Measurements from ENCODE around the gene GJE1. TPM values are rescaled to one million over a fixed set of nuclear protein-coding genes. Genes with fewer than 3 reads are reported as not detected.
"Not testable (repeated sequence)": the region's sequence is repeated elsewhere in the genome, so short reads cannot be mapped to it uniquely, and the experiment has no call there.

GJE1 gene
- total and polyA plus RNA-seq, 4 donors, result not detected

- no peak for TF ChIP-seq CTCF (IDR thresholded peaks at IDR 0.05; ENCODE audit: control extremely low read depth, extremely low read depth)
- 73 to 82% methylated on average over 3 of the region's 3 CpGs for WGBS, 2 donors
- ATAC-seq (ENCODE audit: insufficient read depth, low FRiP score) (no peak), DNase-seq (no peak)
- Histone ChIP-seq H3K9me3 (ENCODE audit: control insufficient read depth in 4 of 4, insufficient read depth in 3 of 4, low read length in 3 of 4) (no peaks in the 10 kb centered on the region), H3K27me3 (ENCODE audit: control insufficient read depth in 3 of 3, insufficient read depth in 3 of 3, low read length in 2 of 3) (no peaks in the 10 kb centered on the region), H3K4me1 (ENCODE audit: control insufficient read depth in 5 of 5, insufficient read depth in 5 of 5, low read length in 5 of 5) (no peaks in the 10 kb centered on the region), H3K4me3 (no peak overlapping the region), H3K9ac (ENCODE audit: insufficient read depth in 1 of 2, low read length in 2 of 2) (no peak overlapping the region), H3K36me3 (ENCODE audit: control insufficient read depth in 4 of 4, insufficient read depth in 4 of 4, low read length in 4 of 4) (no peaks in the 10 kb centered on the region), H3K27ac (ENCODE audit: low read depth in 1 of 2, low read length in 1 of 2) (no peak overlapping the region)
Measured at GRCh38 chr6:142121342-142121741, 11.4 kb upstream of the GJE1 start.

- Histone ChIP-seq H3K4me1 (ENCODE audit: control insufficient read depth in 5 of 5, insufficient read depth in 5 of 5, low read length in 5 of 5) (no peaks in the 10 kb centered on the region), H3K27me3 (ENCODE audit: control insufficient read depth in 3 of 3, insufficient read depth in 3 of 3, low read length in 2 of 3) (peaks cover 0 to 3% (median 0%) of the 10 kb centered on the region in 3 donors), H3K4me3 (no peak overlapping the region), H3K9me3 (ENCODE audit: control insufficient read depth in 4 of 4, insufficient read depth in 3 of 4, low read length in 3 of 4) (peaks cover 0 to 6% (median 1%) of the 10 kb centered on the region in 4 donors), H3K9ac (ENCODE audit: insufficient read depth in 1 of 2, low read length in 2 of 2) (no peak overlapping the region), H3K36me3 (ENCODE audit: control insufficient read depth in 4 of 4, insufficient read depth in 4 of 4, low read length in 4 of 4) (no peaks in the 10 kb centered on the region), H3K27ac (ENCODE audit: low read depth in 1 of 2, low read length in 1 of 2) (no peak overlapping the region)
- no peak for TF ChIP-seq CTCF (IDR thresholded peaks at IDR 0.05; ENCODE audit: control extremely low read depth, extremely low read depth)
- ATAC-seq (ENCODE audit: insufficient read depth, low FRiP score), result no peak
- 84 to 100% methylated on average over 1 of the region's 1 CpG for WGBS, 2 donors
- no peak for DNase-seq
Measured at GRCh38 chr6:142130814-142131213, 1.9 kb upstream of the GJE1 start.

- WGBS, 2 donors, result 48 to 50% methylated on average over 2 of the region's 2 CpGs
- ATAC-seq (ENCODE audit: insufficient read depth, low FRiP score) (no peak), DNase-seq (no peak)
- no peak overlapping the region for H3K27ac ChIP-seq (ENCODE audit: low read depth in 1 of 2, low read length in 1 of 2)
- no peak overlapping the region for H3K9ac ChIP-seq (ENCODE audit: insufficient read depth in 1 of 2, low read length in 2 of 2)
- no peak for TF ChIP-seq CTCF (IDR thresholded peaks at IDR 0.05; ENCODE audit: control extremely low read depth, extremely low read depth)
- H3K4me3 ChIP-seq, result no peak overlapping the region
- peaks cover 0 to 4% (median 0%) of the 10 kb centered on the region in 3 donors for H3K27me3 ChIP-seq (ENCODE audit: control insufficient read depth in 3 of 3, insufficient read depth in 3 of 3, low read length in 2 of 3)
- H3K9me3 ChIP-seq (ENCODE audit: control insufficient read depth in 4 of 4, insufficient read depth in 3 of 4, low read length in 3 of 4), result no peaks in the 10 kb centered on the region
- no peaks in the 10 kb centered on the region for H3K36me3 ChIP-seq (ENCODE audit: control insufficient read depth in 4 of 4, insufficient read depth in 4 of 4, low read length in 4 of 4)
- no peaks in the 10 kb centered on the region for H3K4me1 ChIP-seq (ENCODE audit: control insufficient read depth in 5 of 5, insufficient read depth in 5 of 5, low read length in 5 of 5)
Measured at GRCh38 chr6:142138876-142139275, 6.2 kb downstream of the GJE1 start.

GRCh38 chr6:142141531-142141930, 8.8 kb downstream of the GJE1 start:
- H3K27me3 ChIP-seq (ENCODE audit: control insufficient read depth in 3 of 3, insufficient read depth in 3 of 3, low read length in 2 of 3); H3K36me3 ChIP-seq (ENCODE audit: control insufficient read depth in 4 of 4, insufficient read depth in 4 of 4, low read length in 4 of 4); H3K9me3 ChIP-seq (ENCODE audit: control insufficient read depth in 4 of 4, insufficient read depth in 3 of 4, low read length in 3 of 4); ATAC-seq (ENCODE audit: insufficient read depth, low FRiP score); DNase-seq; H3K4me3 ChIP-seq; H3K9ac ChIP-seq (ENCODE audit: insufficient read depth in 1 of 2, low read length in 2 of 2); H3K27ac ChIP-seq (ENCODE audit: low read depth in 1 of 2, low read length in 1 of 2); H3K4me1 ChIP-seq (ENCODE audit: control insufficient read depth in 5 of 5, insufficient read depth in 5 of 5, low read length in 5 of 5): not testable (repeated sequence)
- 93% methylated on average over 13 of the region's 13 CpGs for WGBS, 2 donors

Measured in lung (tissue), 12 donors.